GM23248 (cell line): ENCODE measurements around the gene PIAS1.

Source experiments
- EZH2 ChIP-seq: fragments of 200-600 bp; sonication (generic); IDR thresholded peaks from 2 replicates; pipeline ENCODE4 v1.6.1; 2018; ENCODE audit warnings: antibody characterized with exemption, mild to moderate bottlenecking; ENCODE audit not compliant: insufficient read depth, poor library complexity, severe bottlenecking
- EZH2phosphoT487 ChIP-seq: fragments of 200-600 bp; sonication (generic); IDR thresholded peaks from 2 replicates; pipeline ENCODE4 v1.6.1; 2018; ENCODE audit warnings: antibody characterized with exemption, moderate library complexity, mild to moderate bottlenecking, low read depth; ENCODE audit not compliant: insufficient read depth

DNA sequence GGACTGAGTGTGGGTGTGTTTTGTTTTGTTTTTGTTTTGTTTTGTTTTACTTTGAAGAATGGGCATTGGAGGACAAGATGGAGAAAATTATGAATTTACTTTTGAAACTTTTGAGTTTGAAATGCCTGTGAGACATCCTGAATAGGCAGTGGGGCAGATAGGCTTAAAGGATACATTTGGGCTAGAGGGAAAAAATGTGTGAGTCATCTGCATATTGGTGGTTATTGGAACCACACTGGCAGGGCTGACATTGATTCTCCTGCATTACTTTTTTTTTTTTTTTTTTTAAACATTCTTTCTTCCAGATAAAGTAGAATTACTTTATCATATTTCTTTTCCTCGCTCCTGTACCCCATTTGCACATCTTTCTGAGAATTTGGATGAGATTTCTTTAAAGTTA lies 94.9 kb downstream of the PIAS1 start:
- TF ChIP-seq EZH2 (no peak), EZH2phosphoT487 (no peak)
